Ramos (cell line): Measurements from ENCODE around the gene AUTS2.

ENCODE experiments used
- in situ Hi-C: fragments of 300-500 bp; cut with MboI; formaldehyde crosslinking; loops from one replicate; pipeline ENCODE4 v1.14.3; 2022; ENCODE audit warnings: low sequenced_read_pairs; ENCODE audit not compliant: unreplicated experiment

The AUTS2 gene

GRCh38 chr7:70660154-70660818 is 1062.0 kb downstream of the AUTS2 start:
- in situ Hi-C loops, result no loop called here

- in situ Hi-C loops, result no loop called here
Observed at GRCh38 chr7:70660819-70661191, 1062.5 kb downstream of the AUTS2 start.

DNA sequence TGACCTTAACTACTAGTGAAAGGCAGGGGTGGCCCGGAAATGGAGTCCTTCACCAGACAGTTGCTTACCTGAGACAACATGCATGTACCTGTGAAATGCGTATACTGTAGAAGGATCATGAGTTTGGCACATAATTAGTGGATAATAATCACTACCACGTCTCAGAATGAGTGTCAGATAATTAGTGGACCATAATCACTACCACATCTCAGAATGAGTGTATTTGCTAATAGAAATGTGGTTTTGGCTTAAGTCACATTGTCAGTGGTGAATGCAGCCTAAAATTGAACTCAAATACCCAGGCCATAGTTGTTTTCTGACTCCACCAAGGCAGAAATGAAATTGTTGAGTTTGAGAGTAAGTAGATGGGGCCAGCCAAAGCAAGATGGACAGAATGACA is 1065.4 kb downstream of the AUTS2 start:
- in situ Hi-C loops, result no loop called here

- in situ Hi-C loops, result no loop called here
Observed at GRCh38 chr7:70665997-70666396, 1067.7 kb downstream of the AUTS2 start.

DNA sequence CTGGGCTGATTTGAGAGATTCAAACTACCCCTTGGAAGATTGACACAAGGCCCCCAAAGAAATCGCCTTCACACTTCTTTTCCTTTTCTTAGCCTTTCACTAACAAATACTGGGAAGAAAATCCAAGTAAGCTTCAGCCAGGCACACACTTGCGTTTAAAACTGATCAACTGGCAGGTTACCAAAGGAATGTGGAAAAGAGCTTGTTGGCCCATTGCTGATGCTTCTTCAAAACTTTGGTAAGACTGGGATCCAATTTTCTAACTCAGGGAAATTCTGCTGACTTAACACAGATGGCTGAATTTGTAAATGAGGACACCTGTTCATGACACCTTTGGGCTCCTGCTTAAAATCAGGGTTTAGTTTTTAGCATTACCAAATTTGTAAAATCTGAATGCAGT is 1069.1 kb downstream of the AUTS2 start:
- in situ Hi-C loops, result no loop called here

- in situ Hi-C loops, result no loop called here
Observed at GRCh38 chr7:70668606-70669358, 1070.5 kb downstream of the AUTS2 start.

DNA sequence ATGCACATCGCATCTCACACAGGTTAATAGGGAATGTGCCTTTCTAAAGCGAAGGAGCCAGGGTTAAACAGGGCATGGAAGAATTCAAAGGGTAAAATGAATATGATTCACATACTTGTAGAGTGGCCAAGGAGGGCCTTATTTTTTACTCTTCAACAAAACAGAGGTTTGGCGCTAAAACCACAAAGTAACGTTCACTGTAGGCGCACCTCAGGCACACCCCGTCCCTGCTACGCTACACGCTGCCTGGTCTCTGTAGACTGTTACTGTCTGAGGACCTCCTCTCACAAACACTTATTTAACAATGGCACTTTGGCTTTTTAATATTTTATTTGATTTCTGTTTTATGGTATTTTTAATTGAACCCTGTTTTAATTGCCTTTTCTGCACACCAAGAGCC is 1071.6 kb downstream of the AUTS2 start:
- in situ Hi-C loops, result no loop called here

GRCh38 chr7:70670288-70670687 is 1072.0 kb downstream of the AUTS2 start:
- in situ Hi-C loops, result no loop called here

DNA sequence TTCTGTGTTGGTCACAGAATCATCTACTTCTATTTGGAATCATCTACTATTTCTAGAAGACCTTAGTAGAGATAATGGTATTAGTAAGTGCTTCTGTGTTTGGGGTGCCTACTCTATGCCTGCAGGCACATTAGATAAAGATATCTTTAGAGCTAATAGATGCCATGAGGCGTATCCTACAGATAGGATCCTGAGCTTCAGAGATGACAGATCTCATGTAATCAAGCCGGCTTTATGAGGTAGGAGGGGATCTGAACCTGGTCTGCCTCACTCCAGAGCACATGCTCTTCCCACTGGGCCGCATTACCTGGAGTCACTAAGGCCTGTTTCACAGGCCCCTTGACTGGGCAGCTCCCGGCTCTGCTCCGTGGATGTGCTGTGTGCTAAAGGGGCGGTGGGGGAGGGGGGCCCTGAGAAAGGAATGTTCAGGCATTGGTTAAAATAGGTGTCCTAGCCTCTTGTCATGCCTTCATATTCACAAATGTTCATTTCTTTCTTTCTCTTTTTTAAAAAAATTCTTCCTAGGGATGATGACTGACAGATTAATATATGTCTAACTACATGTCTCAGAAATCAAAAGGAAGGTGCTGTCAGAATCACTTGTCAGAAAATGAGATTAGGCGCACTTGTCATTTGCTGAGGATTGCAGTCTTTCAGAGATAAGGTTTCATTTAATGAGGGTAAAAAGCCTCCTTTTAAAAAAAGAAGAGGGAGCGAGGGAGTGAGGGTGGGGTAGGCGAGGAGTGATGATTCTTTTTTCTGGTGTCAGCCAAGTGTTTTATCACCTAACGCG is 1075.7 kb downstream of the AUTS2 start:
- in situ Hi-C loops, result no loop called here

GRCh38 chr7:70674571-70675010 is 1076.3 kb downstream of the AUTS2 start:
- in situ Hi-C loops, result no loop called here

DNA sequence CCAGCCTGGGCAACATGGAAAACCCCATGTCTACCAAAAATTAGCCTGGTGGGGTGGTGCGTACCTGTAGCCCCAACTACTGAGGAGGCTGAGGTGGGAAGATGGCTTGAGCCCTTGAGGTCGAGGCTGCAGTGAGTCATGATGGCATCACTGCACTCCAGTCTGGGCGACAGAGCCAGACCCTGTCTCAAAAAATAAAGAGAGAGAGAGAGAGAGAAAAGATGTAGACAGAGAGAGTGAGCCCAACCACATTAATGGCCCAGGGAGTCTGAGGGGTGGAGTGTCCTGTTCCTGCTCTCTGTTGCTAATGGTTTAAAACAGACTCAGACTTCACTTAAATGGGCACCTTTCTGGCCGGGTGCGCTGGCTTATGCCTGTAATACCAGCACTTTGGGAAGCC is 1078.0 kb downstream of the AUTS2 start:
- in situ Hi-C loops, result no loop called here

- in situ Hi-C loops, result no loop called here
Observed at GRCh38 chr7:70678621-70679251, 1080.5 kb downstream of the AUTS2 start.

DNA sequence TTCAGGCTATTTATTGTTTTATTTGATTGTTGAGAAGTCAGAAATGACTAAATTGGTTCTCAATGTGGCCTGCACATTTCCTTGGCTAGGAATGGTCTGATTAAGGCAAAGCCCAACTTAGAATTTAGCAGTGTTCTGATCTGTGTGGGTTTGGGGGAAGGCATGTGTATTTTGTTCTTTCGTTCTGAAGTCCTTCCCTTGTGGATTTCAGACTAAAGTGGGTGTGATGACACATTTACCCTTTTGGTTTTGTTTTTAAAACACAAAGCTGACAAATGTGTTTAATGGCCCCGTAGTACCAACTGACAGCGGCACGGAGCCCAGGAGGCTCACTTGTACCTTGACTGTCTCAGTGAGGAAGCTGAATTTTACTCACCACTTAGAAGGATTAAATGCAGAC is 1081.4 kb downstream of the AUTS2 start:
- in situ Hi-C loops, result no loop called here

- in situ Hi-C loops, result no loop called here
Observed at GRCh38 chr7:70680306-70680705, 1082.0 kb downstream of the AUTS2 start.

DNA sequence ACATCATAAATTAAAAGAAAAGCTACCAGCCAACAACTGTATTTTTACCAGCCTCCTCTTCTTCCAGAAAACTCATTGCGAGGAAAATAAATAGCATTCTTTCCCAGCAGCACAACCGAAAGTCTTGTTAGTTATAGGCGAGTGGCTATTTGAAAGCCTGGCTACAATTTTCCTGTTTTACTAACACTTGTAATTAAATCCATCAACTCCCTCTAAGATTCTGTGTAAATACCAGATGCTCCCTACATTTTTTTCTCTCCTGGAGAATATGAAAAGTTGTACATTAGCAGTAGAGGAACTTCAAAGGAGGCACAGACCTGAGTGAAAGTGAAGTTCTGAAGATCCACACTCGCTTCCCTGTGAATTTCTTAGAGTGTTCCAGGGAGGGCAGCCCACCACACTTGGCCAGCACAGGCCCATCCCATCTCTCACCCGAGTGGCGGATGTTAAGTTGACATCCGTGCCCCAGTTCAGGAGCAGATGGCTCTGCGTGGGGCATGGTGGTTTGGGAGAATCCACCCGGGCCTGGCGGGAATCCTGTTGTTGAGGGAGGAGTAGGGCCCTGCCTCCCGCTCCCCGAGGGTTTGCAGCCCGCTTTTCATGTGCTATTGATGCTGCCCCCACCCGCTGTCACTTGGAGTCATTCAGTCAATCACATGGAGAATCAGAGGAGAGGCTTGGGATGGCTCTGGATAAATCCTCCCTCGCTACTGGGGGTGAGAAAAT is 1082.6 kb downstream of the AUTS2 start:
- in situ Hi-C loops, result no loop called here

- in situ Hi-C loops, result no loop called here
Observed at GRCh38 chr7:70681469-70682350, 1083.4 kb downstream of the AUTS2 start.

- in situ Hi-C loops, result no loop called here
Observed at GRCh38 chr7:70684173-70684572, 1085.9 kb downstream of the AUTS2 start.

DNA sequence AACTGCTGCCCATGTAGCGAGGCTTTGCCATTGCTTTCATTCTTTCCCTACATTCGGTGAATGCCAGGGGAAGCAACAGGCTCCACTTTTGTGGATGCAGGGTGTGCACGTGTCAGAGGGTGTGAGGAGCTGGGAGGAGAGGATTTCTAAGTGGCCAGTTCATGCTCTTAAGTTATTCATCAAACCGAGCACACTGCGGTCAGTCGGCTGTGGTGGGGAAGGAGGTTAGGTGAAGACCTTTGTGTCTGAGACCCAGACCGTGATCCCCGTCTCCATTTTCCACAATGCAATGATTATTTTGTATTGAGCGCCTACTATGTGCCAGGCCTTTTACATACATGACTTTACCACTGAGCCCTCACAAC is 1095.0 kb downstream of the AUTS2 start:
- in situ Hi-C loops, result loop anchor here (10.0 kb wide), 1 partner anchor 499 kb away; no protein-coding TSS in a partner anchor
